Stimulated activated CD4-positive, alpha-beta T cell treated with anti-CD3 and anti-CD28 coated beads, Interleukin-1b, Interleukin-23, amount 100 ng/mL, for 4 hours (primary cell): ENCODE data around the gene MTHFD1L.
"Not testable (repeated sequence)": the region's sequence is repeated elsewhere in the genome, so short reads cannot be mapped to it uniquely, and the experiment has no call there.

Experiments
- DNase-seq, 2 donors: peaks; one replicate each; pipeline ENCODE4 v3.0.0-alpha.2; 2020; ENCODE audit warnings: low read depth in 2 of 2

MTHFD1L gene

DNA sequence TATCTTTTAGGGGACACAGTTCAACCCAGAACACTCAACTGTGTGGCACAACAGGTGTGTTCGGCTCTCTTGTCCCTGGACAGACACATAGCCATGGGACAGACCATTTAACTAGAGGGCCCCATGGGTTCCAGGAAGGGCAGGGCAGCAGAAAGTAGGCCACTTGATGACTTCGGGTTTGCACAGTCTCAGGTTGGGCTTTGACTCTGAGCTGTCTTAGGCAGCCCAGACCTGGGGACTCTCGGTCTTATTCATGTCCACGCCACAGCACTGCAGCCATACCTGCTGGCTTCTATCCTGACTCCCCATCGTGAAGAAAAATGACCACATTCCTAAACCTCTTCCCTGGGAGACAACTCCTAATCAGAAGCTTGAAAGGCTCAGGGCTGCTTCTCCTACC lies 228.2 kb downstream of the MTHFD1L start:
- DNase-seq: no peak

DNA sequence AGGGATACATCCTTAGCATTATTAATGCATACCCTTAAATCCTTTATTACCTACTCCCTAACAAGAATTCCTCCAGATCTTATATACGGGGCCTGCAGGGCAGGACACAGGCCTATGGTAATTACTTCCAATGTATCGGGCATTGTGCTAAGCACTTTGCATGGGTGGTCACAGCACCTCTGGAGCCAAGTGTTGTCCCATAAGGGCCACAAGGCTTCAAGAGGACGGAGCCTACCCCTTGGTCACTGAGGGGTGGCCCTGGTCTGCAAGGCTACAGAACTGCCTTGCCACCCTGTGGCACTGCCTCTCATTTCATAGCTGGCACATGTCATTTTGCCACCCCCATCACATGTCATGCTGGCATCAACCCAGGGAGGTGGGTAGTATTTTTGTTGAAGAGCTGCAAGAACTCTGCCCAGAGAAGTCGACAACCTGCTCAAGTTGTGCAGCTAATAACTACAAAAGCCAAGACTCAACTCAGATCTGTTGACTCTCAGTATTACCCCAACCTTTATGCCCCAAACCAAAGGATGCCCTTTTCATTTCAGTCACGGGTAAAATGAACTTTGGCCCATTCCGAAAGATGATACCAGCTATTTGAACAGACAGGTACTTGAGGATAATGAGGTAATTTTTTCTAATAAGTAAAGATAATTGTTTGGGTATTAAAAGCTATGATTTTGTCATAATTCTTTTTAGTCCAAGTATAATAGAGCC lies 230.2 kb downstream of the MTHFD1L start:
- DNase-seq: no peak

DNA sequence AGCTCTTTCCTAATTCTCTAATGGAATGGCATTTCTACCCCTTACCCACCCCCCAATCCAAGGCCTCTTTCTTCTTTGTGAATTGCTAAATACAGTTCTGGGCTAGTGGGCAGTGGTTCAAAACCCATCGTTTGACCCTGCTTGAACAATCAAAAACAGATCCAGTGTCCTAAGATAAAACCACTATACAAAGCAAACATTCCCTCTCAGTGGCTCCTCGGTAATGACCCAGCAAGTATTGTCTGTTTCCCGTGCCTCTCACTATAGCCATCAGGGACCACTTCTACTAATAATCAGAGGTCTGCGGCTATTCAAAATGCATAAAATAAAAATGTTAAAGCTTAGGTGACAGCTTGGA lies 230.7 kb downstream of the MTHFD1L start:
- no peak for DNase-seq

DNA sequence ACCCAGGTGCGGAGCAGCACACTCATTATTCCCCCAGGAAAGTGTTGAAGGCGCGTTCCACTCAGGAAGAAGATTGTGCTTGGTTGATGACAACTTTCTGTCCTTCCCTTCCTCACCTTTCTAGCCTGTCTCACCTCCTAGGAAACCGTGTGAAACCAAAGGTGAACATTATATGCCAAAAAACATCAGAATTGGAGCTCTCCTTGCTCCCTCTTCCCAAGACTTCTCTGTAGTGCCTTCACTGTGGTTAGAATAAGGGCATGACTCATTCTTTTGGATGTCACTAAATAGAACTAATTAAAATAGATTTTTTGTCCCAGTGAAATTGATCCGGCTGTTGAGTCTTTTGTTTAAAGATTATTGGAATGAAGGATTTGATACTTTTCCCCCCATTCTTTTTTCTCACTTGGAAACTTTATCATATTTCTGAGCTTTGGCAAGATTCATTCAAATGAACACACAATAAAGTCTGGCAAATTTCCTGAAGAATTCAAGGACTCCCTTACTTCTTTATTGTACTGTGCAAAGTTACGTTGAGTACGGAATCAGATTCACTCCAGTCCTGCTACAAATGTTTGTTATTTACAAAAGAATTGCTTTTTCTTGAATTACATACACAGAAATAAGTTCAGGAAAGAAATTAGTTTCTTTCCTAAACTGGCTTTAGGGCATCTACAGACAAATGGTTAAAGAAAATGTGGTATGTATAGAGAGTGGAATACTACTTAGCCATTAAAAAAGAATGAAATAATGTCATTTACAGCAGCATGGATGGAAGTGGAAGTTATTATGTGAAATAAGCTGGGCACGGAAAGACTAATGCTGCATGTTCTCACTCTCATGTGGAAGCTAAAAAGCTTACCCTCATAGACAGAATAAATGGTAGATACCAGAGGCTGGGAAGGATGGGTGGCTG lies 231.4 kb downstream of the MTHFD1L start:
- no peak for DNase-seq

DNA sequence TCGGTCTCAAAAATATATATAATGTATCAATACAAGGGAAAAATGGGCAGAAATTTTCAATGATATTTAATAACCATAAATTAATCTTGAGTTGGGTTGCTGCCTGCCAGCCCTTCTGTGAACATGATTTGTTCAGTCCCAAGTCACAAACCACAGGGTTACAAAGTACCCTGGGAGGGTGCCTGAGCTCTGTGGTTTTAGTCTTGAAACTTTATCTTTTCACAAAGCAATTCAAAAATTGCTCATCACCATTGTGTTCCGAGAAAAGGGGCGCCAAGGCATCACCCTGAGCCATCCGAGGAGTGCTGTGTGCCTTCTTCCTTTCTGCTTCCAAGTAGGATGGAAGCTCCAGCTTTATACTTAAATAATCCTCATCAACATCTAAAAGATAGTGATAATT lies 232.7 kb downstream of the MTHFD1L start:
- DNase-seq: no peak

DNA sequence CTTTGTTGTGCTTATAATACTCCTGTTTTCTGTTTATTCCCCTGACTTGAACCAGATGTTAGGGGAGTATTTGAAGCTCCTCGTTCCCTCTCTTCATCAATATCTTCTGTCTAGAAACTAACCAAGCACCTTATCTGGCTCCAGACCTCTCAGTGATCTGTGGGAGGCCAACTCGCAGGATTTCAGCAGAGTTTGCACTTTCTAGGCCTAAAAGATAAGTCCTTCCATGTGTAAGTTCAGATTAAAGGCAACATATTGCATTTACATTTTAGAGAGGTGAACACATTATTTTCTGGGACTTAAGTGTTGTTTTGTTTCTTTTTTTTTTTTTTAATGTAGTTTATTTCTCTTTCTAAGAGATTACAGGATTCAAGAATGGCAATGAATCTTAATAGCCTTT lies 234.8 kb downstream of the MTHFD1L start:
- no peak for DNase-seq

DNA sequence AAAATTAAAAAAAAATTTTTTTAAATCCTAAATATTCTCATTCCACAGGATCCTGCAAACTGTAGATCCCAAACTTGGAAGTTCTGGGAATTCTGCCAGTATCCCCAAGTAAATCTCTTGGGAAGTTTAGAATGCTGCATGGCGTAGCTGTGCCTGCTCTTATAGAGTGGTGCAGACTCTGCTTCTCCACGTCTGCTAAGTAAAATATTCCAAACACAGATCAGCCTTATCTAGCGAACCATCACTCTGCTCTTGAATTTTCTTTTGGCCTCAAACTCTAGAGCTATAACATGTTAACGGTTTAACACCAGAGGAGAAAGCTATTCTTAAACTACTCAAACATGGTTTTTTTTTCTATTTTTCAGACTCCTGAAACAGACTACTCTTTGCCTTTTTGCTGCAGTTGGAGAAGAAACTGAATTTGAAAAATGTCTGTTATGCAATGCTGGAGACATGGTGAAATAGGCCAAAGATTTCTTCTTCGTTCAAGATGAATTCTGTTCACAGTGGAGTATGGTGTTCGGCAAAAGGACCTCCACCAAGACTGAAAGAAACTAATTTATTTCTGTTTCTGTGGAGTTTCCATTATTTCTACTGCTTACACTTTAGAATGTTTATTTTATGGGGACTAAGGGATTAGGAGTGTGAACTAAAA lies 235.8 kb downstream of the MTHFD1L start:
- no peak for DNase-seq

DNA sequence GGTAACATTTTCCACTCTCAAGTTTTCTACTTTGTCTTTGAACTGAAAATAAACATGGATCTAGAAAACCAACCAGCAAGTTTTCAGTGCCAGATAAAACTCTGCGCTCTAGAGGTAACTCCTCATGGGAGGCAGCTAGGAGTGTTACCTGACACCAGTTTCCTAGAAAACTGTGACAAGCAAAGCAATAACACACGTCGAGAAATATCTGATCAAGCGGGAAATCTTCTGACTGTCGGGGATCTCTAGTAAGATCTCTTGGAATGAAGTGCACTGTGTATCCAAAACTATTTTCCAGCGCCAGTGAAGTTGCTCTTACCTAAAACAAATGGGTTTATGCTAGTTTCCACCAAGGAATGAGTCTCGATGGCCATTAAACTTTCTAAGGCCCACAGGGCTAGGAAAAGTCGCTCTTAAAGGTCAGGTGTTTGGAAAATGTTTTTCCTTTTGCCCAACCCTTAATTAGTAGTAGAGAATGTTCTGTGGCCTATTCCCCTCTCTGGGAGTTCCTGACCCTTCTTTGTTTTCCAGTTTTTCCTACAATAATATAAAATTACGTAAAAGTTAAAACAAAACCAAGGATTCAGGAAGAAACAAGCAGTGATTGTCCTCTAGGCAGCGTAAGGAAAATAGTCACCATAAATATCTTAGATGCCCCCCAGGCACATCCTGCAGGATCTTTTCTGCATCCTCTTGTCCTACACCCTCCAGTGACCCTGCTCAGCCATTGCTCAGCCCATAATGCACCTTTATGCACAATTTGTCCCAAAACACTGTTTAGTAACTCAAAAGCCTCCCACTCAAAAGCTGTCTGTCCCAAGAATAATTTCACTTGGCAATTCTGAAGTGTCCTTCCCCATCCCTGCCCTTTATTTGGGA lies 236.6 kb downstream of the MTHFD1L start:
- no peak for DNase-seq

DNA sequence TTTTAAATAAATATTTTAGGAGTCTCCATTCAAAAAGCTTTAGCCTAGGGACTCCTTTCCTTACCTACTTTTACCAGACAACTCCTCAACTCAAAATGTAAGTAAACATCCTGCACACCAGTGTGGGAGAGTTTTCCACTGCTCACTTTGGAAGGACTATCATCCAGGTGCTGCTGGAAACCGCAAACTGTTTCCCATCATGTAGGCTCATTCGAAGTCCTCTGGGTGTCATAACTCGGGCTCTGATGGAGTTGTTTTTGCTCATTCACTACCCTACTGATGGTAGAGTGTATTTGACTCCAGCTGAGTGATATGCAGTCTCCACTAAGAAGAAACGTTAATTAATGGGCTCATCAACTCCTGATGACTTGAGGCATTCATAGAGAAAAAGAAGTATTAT lies 237.8 kb downstream of the MTHFD1L start:
- no peak for DNase-seq

DNA sequence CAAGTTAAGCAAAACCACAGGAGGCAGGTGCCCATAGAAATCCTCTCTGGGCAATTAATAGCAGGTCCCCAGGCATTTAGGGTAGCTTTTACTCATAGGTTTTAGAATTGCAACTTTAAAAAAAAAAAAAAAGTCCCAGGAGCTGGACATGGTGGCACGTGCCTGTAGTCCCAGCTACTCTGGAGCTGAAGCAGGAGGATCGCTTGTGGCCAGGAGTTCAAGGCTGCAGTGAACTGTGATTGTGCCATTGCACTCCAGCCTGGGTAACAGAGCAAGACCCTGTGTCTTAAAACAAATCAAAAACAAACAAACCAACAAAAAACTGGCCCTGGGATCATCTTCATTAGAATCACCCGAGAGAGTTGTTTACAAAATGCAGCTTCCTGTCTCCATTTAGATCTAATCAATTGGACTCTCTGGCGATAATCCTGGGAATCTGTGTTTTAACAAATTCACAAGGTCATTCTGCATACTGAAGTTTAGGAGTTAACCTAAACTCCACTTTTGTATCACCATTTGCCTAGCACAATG lies 242.5 kb downstream of the MTHFD1L start:
- DNase-seq: no peak

DNA sequence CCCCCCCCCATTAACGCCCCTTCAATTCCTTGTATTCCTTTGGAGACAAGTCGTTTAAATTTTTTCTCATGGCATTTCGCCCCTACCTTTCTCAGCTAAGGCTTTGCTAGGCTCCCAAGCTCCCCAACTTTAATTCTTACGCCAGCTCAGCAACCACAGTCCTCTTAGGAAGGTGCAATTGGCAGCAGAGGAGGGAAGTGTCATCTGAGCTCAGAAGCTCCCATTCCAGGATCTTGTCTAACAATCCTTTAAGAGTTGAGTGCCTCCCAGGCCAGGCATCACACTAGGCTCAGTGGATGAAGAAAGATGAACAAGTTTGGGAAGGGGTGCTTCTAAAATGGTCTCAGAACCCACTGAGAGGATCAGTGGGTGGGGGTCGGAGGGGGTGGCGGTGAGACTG lies 243.0 kb downstream of the MTHFD1L start:
- DNase-seq: no peak

DNA sequence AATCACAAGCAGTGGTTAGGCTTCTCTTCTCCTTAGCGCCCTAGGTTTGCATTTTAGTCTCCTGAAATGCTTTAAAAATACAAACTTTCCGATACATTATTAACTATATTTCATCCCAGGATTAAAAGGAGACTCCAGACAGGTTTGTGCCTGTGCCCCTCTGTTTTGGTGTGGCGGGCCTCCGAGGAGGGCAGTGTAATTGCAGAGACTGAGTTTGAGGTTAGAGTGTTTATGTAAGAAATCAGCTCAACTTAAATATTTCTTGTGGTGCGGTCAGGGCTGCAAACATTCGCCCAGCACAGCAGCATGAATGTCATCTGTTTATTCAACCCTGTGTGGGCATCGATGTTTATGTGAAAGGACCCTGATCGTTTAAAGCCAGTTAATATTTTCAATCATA lies 243.9 kb downstream of the MTHFD1L start:
- no peak for DNase-seq

DNA sequence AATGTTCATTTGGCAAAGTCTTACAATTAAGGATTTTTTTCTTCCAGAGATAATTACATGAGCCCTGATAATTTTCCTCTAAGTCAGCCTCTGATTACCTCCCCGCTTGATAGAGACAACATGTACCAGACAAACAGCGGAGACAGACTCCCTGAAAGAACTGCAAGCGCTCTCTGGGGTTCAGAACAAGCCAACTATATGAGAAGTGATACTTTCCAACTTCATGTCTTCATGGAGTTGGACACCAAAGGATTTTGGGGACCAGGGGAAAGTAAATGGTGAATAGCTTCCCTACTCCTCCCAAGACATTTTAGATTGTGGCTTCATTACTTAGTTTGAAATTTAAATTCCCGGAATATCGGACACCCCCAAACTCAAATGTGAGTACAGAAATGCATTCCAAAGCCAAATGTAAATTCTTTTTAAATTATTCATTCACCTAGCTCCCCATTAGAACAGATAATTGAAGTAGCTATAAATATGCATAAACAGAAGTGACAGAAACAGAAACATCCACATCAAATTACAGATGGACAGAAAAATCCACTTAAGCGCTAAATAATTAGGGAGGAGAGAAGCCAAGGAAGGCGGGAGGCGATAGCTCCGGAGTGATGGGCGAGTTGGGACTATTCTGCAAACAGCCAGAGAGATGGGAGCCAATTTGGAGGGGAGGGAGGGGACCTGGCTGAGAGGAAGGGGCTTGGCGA lies 244.5 kb downstream of the MTHFD1L start:
- no peak for DNase-seq

DNA sequence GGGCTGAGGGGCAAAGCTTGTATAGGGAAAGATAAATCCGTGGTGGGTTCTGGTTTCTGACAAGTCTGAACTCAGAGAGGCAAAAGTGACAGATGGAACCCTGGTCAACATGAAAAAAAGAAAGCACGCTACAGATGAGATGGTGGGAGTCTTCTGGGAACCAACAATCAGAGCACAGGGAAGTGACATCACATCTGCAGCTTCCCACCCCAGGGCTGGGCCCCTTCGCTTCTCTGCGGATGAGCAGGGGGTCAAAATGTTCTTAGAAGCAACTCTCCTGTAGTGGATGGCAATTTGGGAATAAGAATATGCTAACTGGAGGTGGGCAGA lies 245.0 kb downstream of the MTHFD1L start:
- DNase-seq: no peak

DNA sequence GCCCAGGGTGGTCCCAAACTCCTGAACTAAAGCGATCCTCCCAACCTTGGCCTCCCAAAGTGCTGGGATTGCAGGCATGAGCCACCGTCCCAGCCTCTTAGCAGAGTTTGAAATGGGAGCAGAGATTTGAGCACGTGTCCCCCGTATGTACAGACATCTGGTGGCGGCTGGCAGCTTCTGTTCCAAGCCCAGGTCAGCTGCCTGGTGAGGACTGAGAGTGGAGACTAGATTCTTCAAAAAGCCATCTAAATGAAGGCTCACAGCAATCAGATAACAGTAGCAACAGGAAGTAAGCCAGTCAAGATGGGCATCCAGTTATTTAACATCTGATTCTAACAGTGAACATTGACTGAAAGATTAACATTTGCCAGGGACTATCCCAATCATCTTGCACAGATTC lies 246.2 kb downstream of the MTHFD1L start:
- no peak for DNase-seq

DNA sequence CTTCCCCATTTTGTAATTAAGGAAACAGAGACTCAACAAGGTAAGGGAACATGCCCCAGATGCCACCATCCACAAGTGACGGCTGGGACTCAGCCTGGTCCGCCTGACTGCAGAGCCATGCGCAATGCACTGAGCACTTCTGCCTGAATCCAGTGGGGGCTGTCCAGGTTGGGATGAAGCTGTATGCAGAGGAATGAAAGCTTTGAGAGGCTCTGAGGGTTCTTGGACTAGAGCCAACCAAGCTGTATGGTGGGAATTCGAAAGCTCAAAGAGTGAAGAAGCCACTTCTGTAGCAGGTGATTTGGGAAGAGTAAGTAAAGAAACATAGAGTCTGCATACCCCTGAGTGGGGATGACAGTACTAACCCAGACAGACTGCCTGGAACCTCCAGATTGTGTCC lies 246.6 kb downstream of the MTHFD1L start:
- no peak for DNase-seq

DNA sequence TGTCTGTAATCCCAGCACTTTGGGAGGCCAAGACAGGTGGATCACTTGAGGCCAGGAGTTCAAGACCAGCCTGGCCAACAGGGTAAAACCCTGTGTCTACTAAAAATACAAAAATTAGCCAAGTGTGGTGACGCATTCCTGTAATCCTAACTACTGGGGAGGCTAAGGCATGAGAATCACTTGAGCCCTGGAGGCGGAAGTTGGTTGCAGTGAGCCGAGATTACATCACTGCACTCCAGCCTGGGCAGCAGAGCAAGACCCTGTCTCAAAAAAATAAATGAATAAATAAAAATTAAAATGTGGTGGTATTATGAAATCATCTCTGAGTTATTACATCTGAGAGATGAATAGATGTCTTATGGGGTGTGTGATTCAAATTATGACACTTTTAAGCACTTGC lies 247.4 kb downstream of the MTHFD1L start:
- DNase-seq: not testable (repeated sequence)

DNA sequence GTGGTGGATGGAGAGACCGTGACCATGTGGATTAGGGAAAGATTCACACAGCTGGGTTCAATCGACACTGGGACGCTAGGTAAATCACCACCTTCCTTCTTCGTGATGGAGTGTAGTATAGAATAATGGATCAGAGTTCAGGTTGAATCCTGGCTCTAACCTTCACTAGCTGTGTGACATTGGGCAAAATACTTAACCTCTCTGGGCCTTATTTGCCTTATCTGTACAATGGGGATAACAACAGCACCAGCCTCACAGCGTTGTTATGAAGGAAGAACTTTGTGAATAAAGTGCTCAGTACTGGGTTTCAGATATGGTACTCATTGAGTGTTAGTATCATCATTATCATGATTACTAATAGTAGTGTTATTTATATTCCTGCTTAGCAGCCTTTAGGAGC lies 248.1 kb downstream of the MTHFD1L start:
- no peak for DNase-seq

DNA sequence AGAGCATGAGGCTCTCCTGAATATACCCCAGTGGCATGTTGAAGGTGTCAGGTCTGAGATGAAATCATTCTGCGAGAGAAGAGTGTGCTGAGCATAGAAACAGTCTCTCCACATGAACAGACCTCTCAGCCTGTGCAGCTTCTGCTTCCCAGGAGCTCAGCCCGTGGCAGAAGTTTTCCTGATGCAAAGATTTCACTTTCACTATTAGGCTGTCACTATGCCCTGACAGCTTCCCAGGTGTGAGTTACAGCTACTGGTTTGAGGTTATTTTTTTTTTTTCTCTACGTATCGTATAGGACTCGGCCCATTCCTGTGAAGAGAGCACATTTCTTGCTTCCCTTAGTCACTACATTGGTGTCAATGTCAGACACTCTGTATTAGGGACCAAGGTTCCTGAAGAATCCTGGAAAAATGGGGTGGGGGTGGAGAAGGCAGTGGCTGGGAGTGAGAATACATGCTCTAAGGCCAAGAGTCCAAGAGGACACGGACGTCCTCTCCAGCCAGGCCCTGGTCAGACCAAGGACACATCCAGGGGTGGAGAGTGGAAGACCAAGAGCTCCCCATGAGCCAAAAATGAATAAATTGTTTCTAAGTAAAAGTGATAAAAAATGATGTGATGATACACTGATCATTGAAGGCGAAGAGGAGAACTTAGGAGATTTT lies 253.1 kb downstream of the MTHFD1L start:
- DNase-seq: no peak

DNA sequence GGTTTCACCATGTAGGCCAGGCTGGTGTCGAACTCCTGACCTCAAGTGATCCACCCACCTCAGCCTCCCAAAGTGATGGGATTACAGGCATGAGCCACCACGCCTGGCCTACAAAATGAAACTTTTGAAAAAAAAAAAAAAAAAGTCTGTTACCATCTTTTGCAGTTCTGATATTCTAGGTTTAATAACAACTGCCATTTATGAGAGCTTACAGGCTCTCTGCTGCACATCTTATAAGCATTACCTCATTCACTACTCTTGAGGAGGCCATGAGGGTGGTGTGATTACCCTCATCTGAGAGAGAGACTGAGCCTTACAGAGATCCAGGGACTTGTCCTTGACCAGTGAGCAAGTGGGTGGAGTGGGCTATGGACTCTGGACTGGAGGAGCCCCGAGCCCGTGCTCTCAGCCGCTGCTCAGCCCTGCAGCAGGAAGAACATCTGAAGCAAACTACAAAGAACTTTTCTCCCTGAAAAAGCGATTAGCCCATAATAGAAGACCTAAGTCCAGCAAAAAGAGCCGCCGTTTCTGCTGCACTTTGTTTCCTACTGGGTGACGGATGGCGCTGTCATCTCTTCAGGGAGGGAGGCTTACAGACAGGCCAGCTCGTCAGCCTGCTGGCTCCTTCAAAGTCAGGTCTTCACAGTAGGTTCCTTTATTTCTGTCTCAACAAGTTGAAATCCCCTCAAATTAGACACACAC lies 254.5 kb downstream of the MTHFD1L start:
- DNase-seq: no peak
